Smooth muscle cell (in vitro differentiated cells): Measurements from ENCODE around the gene PPP2R5E. TPM values are rescaled to one million over a fixed set of nuclear protein-coding genes. Genes with fewer than 3 reads are reported as not detected.

ENCODE experiments used
- DNase-seq: peaks from one replicate; lab custom pipeline; 2025; ENCODE audit not compliant: unreplicated experiment; lab: John Stamatoyannopoulos, UW
- H2AFZ ChIP-seq: fragments of 200-600 bp; sonication (generic); 2 replicates; pipeline ENCODE4 v1.6.0; 2016; ENCODE audit warnings: antibody characterized with exemption, low read depth, mild to moderate bottlenecking
- H3F3A ChIP-seq: fragments of 200-600 bp; sonication (generic); 2 replicates; pipeline ENCODE4 v1.6.0; 2017; ENCODE audit warnings: antibody characterized with exemption, low read depth
- H3K27ac ChIP-seq: fragments of 200-600 bp; sonication (generic); 2 replicates; pipeline ENCODE4 v1.5.1; 2016; ENCODE audit warnings: low read depth, mild to moderate bottlenecking
- H3K27me3 ChIP-seq: fragments of 200-600 bp; sonication (generic); 2 replicates; pipeline ENCODE4 v1.6.1; 2016; ENCODE audit warnings: low read depth, mild to moderate bottlenecking
- H3K36me3 ChIP-seq: fragments of 200-600 bp; sonication (generic); 2 replicates; pipeline ENCODE4 v1.5.1; 2016; ENCODE audit warnings: low read depth
- H3K4me1 ChIP-seq: fragments of 200-600 bp; sonication (generic); 2 replicates; pipeline ENCODE4 v1.5.1; 2016; ENCODE audit warnings: low read depth
- H3K4me2 ChIP-seq: fragments of 200-600 bp; sonication (generic); 2 replicates; pipeline ENCODE4 v1.6.0; 2016; ENCODE audit warnings: mild to moderate bottlenecking
- H3K4me3 ChIP-seq: fragments of 200-600 bp; sonication (generic); 2 replicates; pipeline ENCODE4 v1.5.1; 2016; ENCODE audit warnings: mild to moderate bottlenecking
- H3K79me2 ChIP-seq: fragments of 200-600 bp; sonication (generic); 2 replicates; pipeline ENCODE4 v1.6.0; 2016; ENCODE audit warnings: low read depth, mild to moderate bottlenecking
- H3K9ac ChIP-seq: fragments of 200-600 bp; sonication (generic); 2 replicates; pipeline ENCODE4 v1.6.0; 2016; ENCODE audit warnings: low read depth
- H3K9me3 ChIP-seq: fragments of 200-600 bp; sonication (generic); replicated peaks from 2 replicates; pipeline ENCODE4 v1.5.1; 2016; ENCODE audit warnings: low read depth
- H4K20me1 ChIP-seq: fragments of 200-600 bp; sonication (generic); 2 replicates; pipeline ENCODE4 v1.6.0; 2016; ENCODE audit warnings: low read depth
- WGBS: methylation state at CpG from one replicate; pipeline ENCODE4 v1.1.7; 2016; ENCODE audit warnings: low lambda C conversion rate; 5-methylcytosine and 5-hydroxymethylcytosine counted together
- polyA plus RNA-seq: library from polyadenylated mRNA; unstranded; fragments of >200 nt; fragmentation: Nextera tagmentation; extraction: Ambion mirVana; gene quantifications from 2 replicates; pipeline ENCODE4 v1.2.1, GENCODE V29; 2016
- total RNA-seq: library from RNA; depleted of rRNA; stranded (reverse); fragments of >200 nt; gene quantifications from 2 replicates; pipeline ENCODE4 v1.2.3, GENCODE V29; 2014
- TF ChIP-seq, protein P1 (sequence below): fragments of 200-600 bp; sonication (generic); IDR thresholded peaks from 2 replicates; pipeline ENCODE4 v1.5.1; 2017; ENCODE audit warnings: borderline replicate concordance, mild to moderate bottlenecking, antibody characterized with exemption; ENCODE audit not compliant: insufficient read depth, poor library complexity, severe bottlenecking

Gene PPP2R5E
- total and polyA plus RNA-seq, 2 experiments from 2014 or later: 31.7 to 47.7 TPM

DNA sequence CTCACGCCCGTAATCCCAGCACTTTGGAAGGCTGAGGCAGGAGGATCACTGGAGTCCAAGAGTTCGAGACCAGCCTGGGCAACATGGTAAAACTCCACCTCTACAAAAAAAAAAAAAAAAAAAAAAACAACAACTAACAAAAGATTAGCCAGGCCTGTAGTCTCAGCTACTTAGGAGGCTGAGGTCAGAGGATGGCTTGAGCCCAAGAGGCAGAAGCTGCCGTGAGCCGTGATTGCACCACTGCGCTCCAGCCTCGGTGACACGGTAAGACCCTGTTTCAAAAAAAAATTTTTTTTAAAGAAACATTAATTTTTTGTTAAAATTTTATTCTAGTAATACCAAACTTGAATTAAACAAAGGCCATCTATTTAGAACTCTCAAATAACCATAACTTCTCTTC lies 77.8 kb downstream of the PPP2R5E start:
- Histone ChIP-seq H3K9me3 (no peaks in the 10 kb centered on the region), H3K9ac (no peak overlapping the region), H3F3A (no peaks in the 10 kb centered on the region), H2AFZ (no peak overlapping the region), H3K79me2 (peaks cover 92% of the 10 kb centered on the region), H3K27me3 (no peaks in the 10 kb centered on the region), H3K4me1 (no peaks in the 10 kb centered on the region), H3K4me3 (no peak overlapping the region), H4K20me1 (peaks cover 88% of the 10 kb centered on the region), H3K4me2 (no peak overlapping the region), H3K36me3 (no peaks in the 10 kb centered on the region), H3K27ac (no peak overlapping the region)
- TF ChIP-seq, protein P1, sequence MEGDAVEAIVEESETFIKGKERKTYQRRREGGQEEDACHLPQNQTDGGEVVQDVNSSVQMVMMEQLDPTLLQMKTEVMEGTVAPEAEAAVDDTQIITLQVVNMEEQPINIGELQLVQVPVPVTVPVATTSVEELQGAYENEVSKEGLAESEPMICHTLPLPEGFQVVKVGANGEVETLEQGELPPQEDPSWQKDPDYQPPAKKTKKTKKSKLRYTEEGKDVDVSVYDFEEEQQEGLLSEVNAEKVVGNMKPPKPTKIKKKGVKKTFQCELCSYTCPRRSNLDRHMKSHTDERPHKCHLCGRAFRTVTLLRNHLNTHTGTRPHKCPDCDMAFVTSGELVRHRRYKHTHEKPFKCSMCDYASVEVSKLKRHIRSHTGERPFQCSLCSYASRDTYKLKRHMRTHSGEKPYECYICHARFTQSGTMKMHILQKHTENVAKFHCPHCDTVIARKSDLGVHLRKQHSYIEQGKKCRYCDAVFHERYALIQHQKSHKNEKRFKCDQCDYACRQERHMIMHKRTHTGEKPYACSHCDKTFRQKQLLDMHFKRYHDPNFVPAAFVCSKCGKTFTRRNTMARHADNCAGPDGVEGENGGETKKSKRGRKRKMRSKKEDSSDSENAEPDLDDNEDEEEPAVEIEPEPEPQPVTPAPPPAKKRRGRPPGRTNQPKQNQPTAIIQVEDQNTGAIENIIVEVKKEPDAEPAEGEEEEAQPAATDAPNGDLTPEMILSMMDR: no peak
- WGBS: 99% methylated on average over 8 of the region's 8 CpGs
- DNase-seq: no peak

DNA sequence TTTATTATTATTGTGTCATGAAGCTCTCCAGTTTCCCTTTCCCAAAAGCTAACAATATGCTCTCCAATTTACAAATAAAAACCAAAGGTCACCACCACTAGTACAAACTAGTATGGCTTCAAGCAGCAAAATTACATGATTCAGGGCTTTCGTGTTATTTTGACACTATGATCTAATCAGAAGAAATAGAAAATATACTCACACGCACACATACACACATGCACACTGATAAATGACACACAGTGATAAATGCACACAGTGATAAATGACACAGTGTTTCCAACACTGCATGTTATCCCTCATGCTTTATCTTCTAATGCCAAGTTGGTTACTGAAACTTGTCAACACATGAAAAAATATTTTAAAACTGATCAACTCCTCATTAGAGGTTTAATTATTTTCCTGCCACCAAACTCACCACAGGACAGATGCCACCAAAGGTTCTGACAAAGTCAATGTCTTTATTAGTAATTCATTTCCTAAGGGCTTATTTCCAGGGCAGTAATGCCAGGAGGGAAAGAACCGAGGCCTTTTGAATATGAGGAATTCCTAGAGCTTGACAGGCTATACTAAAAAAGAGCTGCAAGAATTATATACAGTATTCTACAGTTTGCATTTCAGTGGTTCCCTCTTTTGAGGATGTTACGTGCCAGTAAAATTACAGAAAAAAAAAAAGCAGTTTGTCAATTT lies 82.4 kb downstream of the PPP2R5E start:
- Histone ChIP-seq H3K36me3 (no peaks in the 10 kb centered on the region), H3K4me2 (no peak overlapping the region), H3K79me2 (peaks cover 93% of the 10 kb centered on the region), H3K27me3 (no peaks in the 10 kb centered on the region), H3F3A (no peaks in the 10 kb centered on the region), H3K4me1 (no peaks in the 10 kb centered on the region), H2AFZ (no peak overlapping the region), H4K20me1 (peaks cover 89% of the 10 kb centered on the region), H3K4me3 (no peak overlapping the region), H3K9ac (no peak overlapping the region), H3K27ac (no peak overlapping the region), H3K9me3 (no peaks in the 10 kb centered on the region)
- WGBS: 61% methylated on average over 4 of the region's 4 CpGs
- TF ChIP-seq, protein P1: no peak
- DNase-seq: no peak

DNA sequence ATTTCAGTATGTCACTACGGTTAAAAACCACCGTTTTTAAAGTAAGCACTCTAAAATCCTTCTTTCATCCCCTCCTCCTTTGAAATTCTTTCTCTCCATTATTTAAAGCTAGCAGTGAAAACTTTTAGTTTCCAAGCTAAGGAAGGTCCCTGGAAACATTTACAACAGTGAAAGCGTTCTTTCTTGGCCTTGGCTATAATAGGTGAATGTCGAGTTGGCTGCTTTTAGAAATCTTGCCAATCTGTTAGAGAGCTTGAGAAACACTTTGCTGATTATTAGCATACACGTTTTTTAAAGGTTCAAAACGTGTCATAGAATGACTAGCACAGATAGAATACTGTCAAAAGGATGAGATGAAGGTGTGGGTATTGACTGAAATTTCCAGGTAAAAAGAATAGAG lies 83.4 kb downstream of the PPP2R5E start:
- Histone ChIP-seq H3K4me3 (no peak overlapping the region), H3F3A (no peaks in the 10 kb centered on the region), H3K9ac (no peak overlapping the region), H3K9me3 (no peaks in the 10 kb centered on the region), H3K4me2 (no peak overlapping the region), H3K27me3 (no peaks in the 10 kb centered on the region), H3K36me3 (no peaks in the 10 kb centered on the region), H2AFZ (no peak overlapping the region), H4K20me1 (peaks cover 89% of the 10 kb centered on the region), H3K79me2 (peaks cover 91% of the 10 kb centered on the region), H3K4me1 (no peaks in the 10 kb centered on the region), H3K27ac (no peak overlapping the region)
- no peak for DNase-seq
- WGBS: 79% methylated on average over 6 of the region's 6 CpGs
- TF ChIP-seq, protein P1: no peak

DNA sequence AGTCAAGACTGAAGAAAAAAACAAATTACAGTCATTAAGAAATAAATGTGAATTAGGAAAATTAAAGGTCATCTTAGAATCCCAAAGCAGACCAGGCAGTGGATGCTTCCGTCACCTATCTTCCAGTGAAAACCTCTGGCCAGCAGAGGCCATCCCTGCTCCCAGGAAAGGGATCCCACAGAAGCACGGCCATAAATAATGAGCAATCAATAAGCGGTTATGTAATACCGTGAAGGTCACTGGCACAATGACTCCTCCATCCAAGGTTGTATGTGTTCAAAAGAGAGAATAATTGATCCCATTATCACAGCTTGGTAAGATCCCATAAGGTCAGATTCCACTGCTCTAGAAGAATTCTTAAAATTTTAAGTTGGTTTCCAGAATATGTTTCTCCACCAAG lies 85.7 kb downstream of the PPP2R5E start:
- H2AFZ ChIP-seq: no peak overlapping the region
- 92% methylated on average over 4 of the region's 4 CpGs for WGBS
- H3K36me3 ChIP-seq: no peaks in the 10 kb centered on the region
- TF ChIP-seq, protein P1: no peak
- H3K4me2 ChIP-seq: no peak overlapping the region
- H3K4me3 ChIP-seq: no peak overlapping the region
- DNase-seq: no peak
- H3K79me2 ChIP-seq: peaks cover 85% of the 10 kb centered on the region
- H3K4me1 ChIP-seq: no peaks in the 10 kb centered on the region
- H3K9ac ChIP-seq: no peak overlapping the region
- H3K27me3 ChIP-seq: no peaks in the 10 kb centered on the region
- peaks cover 99% of the 10 kb centered on the region for H4K20me1 ChIP-seq
- no peaks in the 10 kb centered on the region for H3F3A ChIP-seq
- H3K9me3 ChIP-seq: no peaks in the 10 kb centered on the region
- no peak overlapping the region for H3K27ac ChIP-seq
